ENCODE measurements around the gene C1QB.
"Not testable (repeated sequence)": the region's sequence is repeated elsewhere in the genome, so short reads cannot be mapped to it uniquely, and the experiment has no call there.

Gene C1QB

GRCh38 chr1:22665752-22666151, 12.7 kb downstream of the C1QB start:
- H3K4me1 ChIP-seq (ENCODE audit: control insufficient read depth, insufficient read depth, low read length): peaks cover 4% of the 10 kb centered on the region; the same call in 1 of the 2 replicates

GRCh38 chr1:22666412-22666811, 13.4 kb downstream of the C1QB start:
- no peak overlapping the region for H3K4me3 ChIP-seq (ENCODE audit: low read depth, low read length)

More at GRCh38 chr1:22665752-22666151, 12.7 kb downstream of the C1QB start:
- no peaks in the 10 kb centered on the region for H3K27me3 ChIP-seq (ENCODE audit: control insufficient read depth, insufficient read depth, low read length)
- H3K9ac ChIP-seq (ENCODE audit: low read depth, low read length): no peak overlapping the region
- H3K4me3 ChIP-seq (ENCODE audit: low read depth, low read length): no peak overlapping the region
- no peaks in the 10 kb centered on the region for H3K9me3 ChIP-seq (ENCODE audit: control insufficient read depth, insufficient read depth, low read length)
- no peak overlapping the region for H3K27ac ChIP-seq (ENCODE audit: low read depth, low read length)
- H3K36me3 ChIP-seq (ENCODE audit: control insufficient read depth, insufficient read depth, low read length): no peaks in the 10 kb centered on the region

GRCh38 chr1:22668840-22669239, 15.8 kb downstream of the C1QB start:
- H3K4me3 ChIP-seq (ENCODE audit: low read depth, low read length); H3K27me3 ChIP-seq (ENCODE audit: control insufficient read depth, insufficient read depth, low read length); H3K36me3 ChIP-seq (ENCODE audit: control insufficient read depth, insufficient read depth, low read length); H3K27ac ChIP-seq (ENCODE audit: low read depth, low read length); H3K9ac ChIP-seq (ENCODE audit: low read depth, low read length); H3K9me3 ChIP-seq (ENCODE audit: control insufficient read depth, insufficient read depth, low read length): not testable (repeated sequence)
- peaks cover 12% of the 10 kb centered on the region; the same call in 1 of the 2 replicates for H3K4me1 ChIP-seq (ENCODE audit: control insufficient read depth, insufficient read depth, low read length)

More at GRCh38 chr1:22666412-22666811, 13.4 kb downstream of the C1QB start:
- H3K27me3 ChIP-seq (ENCODE audit: control insufficient read depth, insufficient read depth, low read length): no peaks in the 10 kb centered on the region
- no peaks in the 10 kb centered on the region for H3K36me3 ChIP-seq (ENCODE audit: control insufficient read depth, insufficient read depth, low read length)
- no peak overlapping the region for H3K9ac ChIP-seq (ENCODE audit: low read depth, low read length)
- no peak overlapping the region for H3K27ac ChIP-seq (ENCODE audit: low read depth, low read length)
- H3K4me1 ChIP-seq (ENCODE audit: control insufficient read depth, insufficient read depth, low read length): peaks cover 4% of the 10 kb centered on the region; the same call in 1 of the 2 replicates
- H3K9me3 ChIP-seq (ENCODE audit: control insufficient read depth, insufficient read depth, low read length): no peaks in the 10 kb centered on the region

GRCh38 chr1:22670352-22670975, 17.4 kb downstream of the C1QB start:
- no peak overlapping the region for H3K4me3 ChIP-seq (ENCODE audit: low read depth, low read length)
- H3K36me3 ChIP-seq (ENCODE audit: control insufficient read depth, insufficient read depth, low read length): no peaks in the 10 kb centered on the region
- H3K9me3 ChIP-seq (ENCODE audit: control insufficient read depth, insufficient read depth, low read length): no peaks in the 10 kb centered on the region
- no peak overlapping the region for H3K27ac ChIP-seq (ENCODE audit: low read depth, low read length)
- no peak overlapping the region for H3K9ac ChIP-seq (ENCODE audit: low read depth, low read length)
- H3K4me1 ChIP-seq (ENCODE audit: control insufficient read depth, insufficient read depth, low read length): peaks cover 14% of the 10 kb centered on the region; the same call in 1 of the 2 replicates
- H3K27me3 ChIP-seq (ENCODE audit: control insufficient read depth, insufficient read depth, low read length): no peaks in the 10 kb centered on the region

GRCh38 chr1:22671999-22672398, 19.0 kb downstream of the C1QB start:
- H3K36me3 ChIP-seq (ENCODE audit: control insufficient read depth, insufficient read depth, low read length): no peaks in the 10 kb centered on the region
- no peak overlapping the region for H3K27ac ChIP-seq (ENCODE audit: low read depth, low read length)
- no peaks in the 10 kb centered on the region for H3K9me3 ChIP-seq (ENCODE audit: control insufficient read depth, insufficient read depth, low read length)
- no peak overlapping the region for H3K9ac ChIP-seq (ENCODE audit: low read depth, low read length)
- H3K4me1 ChIP-seq (ENCODE audit: control insufficient read depth, insufficient read depth, low read length): peaks cover 11% of the 10 kb centered on the region; the same call in 1 of the 2 replicates
- H3K4me3 ChIP-seq (ENCODE audit: low read depth, low read length): no peak overlapping the region
- H3K27me3 ChIP-seq (ENCODE audit: control insufficient read depth, insufficient read depth, low read length): no peaks in the 10 kb centered on the region

GRCh38 chr1:22673486-22674409, 20.7 kb downstream of the C1QB start:
- no peak overlapping the region for H3K4me3 ChIP-seq (ENCODE audit: low read depth, low read length)

GRCh38 chr1:22674410-22674749, 21.3 kb downstream of the C1QB start:
- Histone ChIP-seq H3K9me3 (ENCODE audit: control insufficient read depth, insufficient read depth, low read length) (no peaks in the 10 kb centered on the region), H3K4me1 (ENCODE audit: control insufficient read depth, insufficient read depth, low read length) (peaks cover 11% of the 10 kb centered on the region; the same call in 1 of the 2 replicates), H3K27ac (ENCODE audit: low read depth, low read length) (no peak overlapping the region), H3K9ac (ENCODE audit: low read depth, low read length) (no peak overlapping the region), H3K27me3 (ENCODE audit: control insufficient read depth, insufficient read depth, low read length) (no peaks in the 10 kb centered on the region), H3K4me3 (ENCODE audit: low read depth, low read length) (no peak overlapping the region), H3K36me3 (ENCODE audit: control insufficient read depth, insufficient read depth, low read length) (no peaks in the 10 kb centered on the region)

More at GRCh38 chr1:22673486-22674409, 20.7 kb downstream of the C1QB start:
- no peaks in the 10 kb centered on the region for H3K27me3 ChIP-seq (ENCODE audit: control insufficient read depth, insufficient read depth, low read length)
- H3K9me3 ChIP-seq (ENCODE audit: control insufficient read depth, insufficient read depth, low read length): no peaks in the 10 kb centered on the region
- no peak overlapping the region for H3K27ac ChIP-seq (ENCODE audit: low read depth, low read length)
- H3K9ac ChIP-seq (ENCODE audit: low read depth, low read length): no peak overlapping the region
- H3K36me3 ChIP-seq (ENCODE audit: control insufficient read depth, insufficient read depth, low read length): no peaks in the 10 kb centered on the region
- H3K4me1 ChIP-seq (ENCODE audit: control insufficient read depth, insufficient read depth, low read length): peaks cover 11% of the 10 kb centered on the region; the same call in 1 of the 2 replicates

GRCh38 chr1:22676151-22676550, 23.1 kb downstream of the C1QB start:
- not testable (repeated sequence) for H3K27ac ChIP-seq (ENCODE audit: low read depth, low read length); H3K36me3 ChIP-seq (ENCODE audit: control insufficient read depth, insufficient read depth, low read length); H3K4me3 ChIP-seq (ENCODE audit: low read depth, low read length); H3K9me3 ChIP-seq (ENCODE audit: control insufficient read depth, insufficient read depth, low read length); H3K9ac ChIP-seq (ENCODE audit: low read depth, low read length); H3K27me3 ChIP-seq (ENCODE audit: control insufficient read depth, insufficient read depth, low read length)
- peaks cover 11% of the 10 kb centered on the region; the same call in 1 of the 2 replicates for H3K4me1 ChIP-seq (ENCODE audit: control insufficient read depth, insufficient read depth, low read length)

GRCh38 chr1:22676916-22677583, 24.0 kb downstream of the C1QB start:
- Histone ChIP-seq H3K9ac (ENCODE audit: low read depth, low read length) (no peak overlapping the region), H3K9me3 (ENCODE audit: control insufficient read depth, insufficient read depth, low read length) (no peaks in the 10 kb centered on the region), H3K4me1 (ENCODE audit: control insufficient read depth, insufficient read depth, low read length) (peaks cover 11% of the 10 kb centered on the region; the same call in 1 of the 2 replicates), H3K4me3 (ENCODE audit: low read depth, low read length) (no peak overlapping the region), H3K36me3 (ENCODE audit: control insufficient read depth, insufficient read depth, low read length) (no peaks in the 10 kb centered on the region), H3K27me3 (ENCODE audit: control insufficient read depth, insufficient read depth, low read length) (no peaks in the 10 kb centered on the region), H3K27ac (ENCODE audit: low read depth, low read length) (no peak overlapping the region)

- no peaks in the 10 kb centered on the region for H3K9me3 ChIP-seq (ENCODE audit: control insufficient read depth, insufficient read depth, low read length)
- peaks cover 8% of the 10 kb centered on the region; the same call in 1 of the 2 replicates for H3K4me1 ChIP-seq (ENCODE audit: control insufficient read depth, insufficient read depth, low read length)
- H3K9ac ChIP-seq (ENCODE audit: low read depth, low read length): no peak overlapping the region
- H3K27me3 ChIP-seq (ENCODE audit: control insufficient read depth, insufficient read depth, low read length): no peaks in the 10 kb centered on the region
- no peaks in the 10 kb centered on the region for H3K36me3 ChIP-seq (ENCODE audit: control insufficient read depth, insufficient read depth, low read length)
- no peak overlapping the region for H3K27ac ChIP-seq (ENCODE audit: low read depth, low read length)
- no peak overlapping the region for H3K4me3 ChIP-seq (ENCODE audit: low read depth, low read length)
These were observed 25.2 kb downstream of the C1QB start for GRCh38 chr1:22677931-22678896.
